ENCODE results near the gene OR51E1. TPM values are rescaled to one million over a fixed set of nuclear protein-coding genes. Genes with fewer than 3 reads are reported as not detected.

OR51E1 gene
- total and polyA plus RNA-seq, 2 donors (not counting 1 experiment from before 2014, with no cell fraction given), result not detected

DNA sequence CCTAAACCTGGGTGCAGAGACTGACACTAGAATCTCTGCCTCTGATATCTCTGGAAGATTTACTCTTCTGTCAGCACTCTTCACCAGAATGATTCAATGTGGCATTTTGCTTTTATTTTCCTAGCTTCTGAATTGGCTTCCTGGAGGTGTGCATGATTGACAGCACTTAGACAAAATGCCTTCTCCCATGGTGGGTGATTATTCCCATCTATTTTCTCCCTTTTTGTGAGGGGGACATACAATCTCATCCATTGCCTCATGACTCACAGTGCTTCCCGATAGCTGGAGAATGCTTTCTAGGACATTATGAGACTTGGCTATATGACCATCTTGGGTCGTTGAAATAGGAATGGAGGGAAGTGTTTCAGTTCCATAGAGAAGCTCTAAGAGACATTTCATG, 31.8 kb upstream of the OR51E1 start:
- ChIA-PET POLR2A (no interaction called here), CTCF (no interaction called here)
- peaks cover 5% of the 10 kb centered on the region for H3K79me2 ChIP-seq (ENCODE audit: control insufficient read depth, insufficient read depth, low read length)
- H3K9ac ChIP-seq (ENCODE audit: low read length), result no peak overlapping the region
- ATAC-seq (ENCODE audit: low read depth), result no peak
- peaks cover 10% of the 10 kb centered on the region for H3K27me3 Mint-ChIP-seq
- H2AFZ ChIP-seq (ENCODE audit: insufficient read depth, low read depth, low read length, poor library complexity, severe bottlenecking), result no peak overlapping the region
- H3K4me1 ChIP-seq (ENCODE audit: control insufficient read depth in 2 of 2, insufficient read depth in 2 of 2, low read length in 2 of 2), result peaks cover 19 to 21% of the 10 kb centered on the region in 2 donors
- H3K27ac Mint-ChIP-seq, result no peak overlapping the region
- no peak overlapping the region for H3K4me2 ChIP-seq (replicated peaks; ENCODE audit: low read depth, low read length, poor library complexity, severe bottlenecking)
- H4K20me1 ChIP-seq (ENCODE audit: control insufficient read depth, insufficient read depth, low read length, poor library complexity, severe bottlenecking), result no peaks in the 10 kb centered on the region
- no peak for DNase-seq
- H3K27ac ChIP-seq (ENCODE audit: low read length in 2 of 2), result no peak overlapping the region
- TF ChIP-seq CTCF (IDR thresholded peaks at IDR 0.05), result no peak
- TF ChIP-seq EZH2 (IDR thresholded peaks at IDR 0.05; ENCODE audit: borderline replicate concordance, insufficient read depth, low read depth, low read length, poor library complexity, severe bottlenecking), result no peak
- no peaks in the 10 kb centered on the region for H3K9me3 ChIP-seq (ENCODE audit: control extremely low read depth in 1 of 3, control insufficient read depth in 2 of 3, insufficient read depth in 1 of 3, low read length in 2 of 3)
- H3K4me3 Mint-ChIP-seq, result no peak overlapping the region
- intact Hi-C loops (cut with micrococcal nuclease), result no loop called here
- peaks cover 34% of the 10 kb centered on the region for H3K4me1 Mint-ChIP-seq
- no peaks in the 10 kb centered on the region for H3K36me3 ChIP-seq (replicated peaks in 1 of 2; ENCODE audit: control extremely low read depth in 1 of 2, control insufficient read depth in 1 of 2, extremely low read depth in 1 of 2, insufficient read depth in 2 of 2, low read length in 1 of 2)
- no CpG with 5 or more reads among the region's 2 CpGs for WGBS (ENCODE audit: insufficient coverage)
- H3K27me3 ChIP-seq (replicated peaks in 1 of 4; ENCODE audit: control extremely low read depth in 1 of 4, control insufficient read depth in 3 of 4, insufficient read depth in 4 of 4, low read length in 3 of 4), result peaks cover 0 to 12% (median 2%) of the 10 kb centered on the region in 4 experiments
- H3K4me3 ChIP-seq (ENCODE audit: control extremely low read depth in 1 of 5, extremely low read depth in 1 of 5, insufficient read depth in 1 of 5, low read depth in 2 of 5, low read length in 4 of 5), result no peak overlapping the region
- peaks cover 3% of the 10 kb centered on the region for H3K9me3 Mint-ChIP-seq (ENCODE audit: insufficient read depth)

DNA sequence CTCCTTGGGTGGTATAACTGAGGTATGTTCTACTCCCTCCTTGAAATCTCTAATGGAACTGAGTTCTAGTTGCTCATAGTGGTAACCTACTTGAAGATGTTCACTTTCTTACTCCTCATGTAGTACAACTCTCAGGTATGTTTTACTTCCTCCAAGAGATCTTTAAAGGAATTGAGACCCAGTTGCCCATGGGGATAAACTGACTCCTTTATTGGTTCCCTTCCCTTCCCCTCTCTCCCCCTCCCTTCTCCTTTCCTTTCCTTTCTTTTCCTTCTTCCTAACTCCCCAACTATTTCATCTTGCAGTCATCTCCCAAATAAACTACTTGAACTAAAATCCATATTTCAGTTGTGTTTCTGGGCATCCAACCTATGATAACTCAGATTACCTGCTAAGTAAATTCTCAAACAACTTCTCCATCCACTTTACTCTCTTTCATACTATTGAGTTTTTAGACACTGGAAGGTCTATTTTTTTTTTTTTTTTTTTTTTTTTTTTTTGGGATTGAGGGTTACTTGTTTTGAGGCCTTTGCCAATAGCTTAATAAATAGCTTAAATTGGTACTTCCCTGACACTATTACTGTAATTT, 27.8 kb upstream of the OR51E1 start:
- H3K36me3 ChIP-seq (replicated peaks in 1 of 2; ENCODE audit: control extremely low read depth in 1 of 2, control insufficient read depth in 1 of 2, extremely low read depth in 1 of 2, insufficient read depth in 2 of 2, low read length in 1 of 2), result no peaks in the 10 kb centered on the region
- no peak overlapping the region for H3K4me3 ChIP-seq (ENCODE audit: control extremely low read depth in 1 of 5, extremely low read depth in 1 of 5, insufficient read depth in 1 of 5, low read depth in 2 of 5, low read length in 4 of 5)
- H3K79me2 ChIP-seq (ENCODE audit: control insufficient read depth, insufficient read depth, low read length), result no peaks in the 10 kb centered on the region
- H2AFZ ChIP-seq (ENCODE audit: insufficient read depth, low read depth, low read length, poor library complexity, severe bottlenecking), result no peak overlapping the region
- peaks cover 3% of the 10 kb centered on the region for H3K9me3 Mint-ChIP-seq (ENCODE audit: insufficient read depth)
- intact Hi-C loops (cut with micrococcal nuclease), result no loop called here
- no peaks in the 10 kb centered on the region for H3K4me1 ChIP-seq (ENCODE audit: control insufficient read depth in 2 of 2, insufficient read depth in 2 of 2, low read length in 2 of 2)
- no peak overlapping the region for H3K4me3 Mint-ChIP-seq
- CTCF ChIA-PET, result no interaction called here
- no peak overlapping the region for H3K27ac ChIP-seq (ENCODE audit: low read length in 2 of 2)
- H3K9me3 ChIP-seq (ENCODE audit: control extremely low read depth in 1 of 3, control insufficient read depth in 2 of 3, insufficient read depth in 1 of 3, low read length in 2 of 3), result no peaks in the 10 kb centered on the region
- H3K27me3 ChIP-seq (replicated peaks in 1 of 4; ENCODE audit: control extremely low read depth in 1 of 4, control insufficient read depth in 3 of 4, insufficient read depth in 4 of 4, low read length in 3 of 4), result peaks cover 0 to 12% (median 3%) of the 10 kb centered on the region in 4 experiments
- H3K4me2 ChIP-seq (replicated peaks; ENCODE audit: low read depth, low read length, poor library complexity, severe bottlenecking), result no peak overlapping the region
- H4K20me1 ChIP-seq (ENCODE audit: control insufficient read depth, insufficient read depth, low read length, poor library complexity, severe bottlenecking), result no peaks in the 10 kb centered on the region
- no peak overlapping the region for H3K27ac Mint-ChIP-seq
- no peak for TF ChIP-seq EZH2 (IDR thresholded peaks at IDR 0.05; ENCODE audit: borderline replicate concordance, insufficient read depth, low read depth, low read length, poor library complexity, severe bottlenecking)
- no peak for TF ChIP-seq CTCF (IDR thresholded peaks at IDR 0.05)
- POLR2A ChIA-PET, result no interaction called here
- no peak overlapping the region for H3K9ac ChIP-seq (ENCODE audit: low read length)
- DNase-seq, result no peak
- no peak for ATAC-seq (ENCODE audit: low read depth)
- H3K4me1 Mint-ChIP-seq, result no peaks in the 10 kb centered on the region
- peaks cover 30% of the 10 kb centered on the region for H3K27me3 Mint-ChIP-seq

Data from B cell (primary cell).